MCF 10A (cell line): ENCODE results near the gene ICAM5. TPM values are rescaled to one million over a fixed set of nuclear protein-coding genes. Genes with fewer than 3 reads are reported as not detected.
"Not testable (repeated sequence)": the region's sequence is repeated elsewhere in the genome, so short reads cannot be mapped to it uniquely, and the experiment has no call there.

ENCODE experiments used
- Bru-seq: library from RNA; stranded (reverse); fragments of 400-500 nt; gene quantifications from one replicate; lab custom pipeline; 2021; lab: Mats Ljungman, UMichigan
- BruChase-seq, 2 experiments: library from RNA; stranded (reverse); fragments of 400-500 nt; gene quantifications; one replicate each; lab custom pipeline; 2021; lab: Mats Ljungman, UMichigan
- BruUV-seq: library from RNA; stranded (reverse); fragments of 400-500 nt; replicated peaks from 2 replicates; lab custom pipeline; 2021; lab: Mats Ljungman, UMichigan
- CTCF ChIA-PET: fragments of 300-600 bp; sonication (Branson Sonifier 250); formaldehyde crosslinking; extraction: SDS; loops from one replicate; lab custom pipeline; 2021; ENCODE audit warnings: antibody characterized with exemption, inconsistent platforms; lab: Yijun Ruan, JAX
- POLR2A ChIA-PET: fragments of 300-600, 350-650 bp; sonication (Branson Sonifier 250); formaldehyde crosslinking; extraction: SDS; loops from one replicate; lab custom pipeline; 2020; ENCODE audit warnings: antibody characterized with exemption, inconsistent platforms; lab: Yijun Ruan, JAX
- DNase-seq: peaks from one replicate; pipeline ENCODE4 v3.0.0-alpha.2; 2018; ENCODE audit not compliant: unreplicated experiment
- H3K27ac Mint-ChIP-seq: one replicate; pipeline ENCODE4 v1.8.0; 2022; ENCODE audit warnings: mild to moderate bottlenecking, low read depth, mixed read lengths; ENCODE audit not compliant: unreplicated experiment
- H3K27me3 Mint-ChIP-seq: one replicate; pipeline ENCODE4 v1.8.0; 2022; ENCODE audit warnings: mixed read lengths; ENCODE audit not compliant: insufficient read depth, unreplicated experiment
- H3K36me3 Mint-ChIP-seq: one replicate; pipeline ENCODE4 v1.8.0; 2022; ENCODE audit warnings: mild to moderate bottlenecking, moderate library complexity, mixed read lengths; ENCODE audit not compliant: insufficient read depth, unreplicated experiment
- H3K4me1 Mint-ChIP-seq: one replicate; pipeline ENCODE4 v1.8.0; 2022; ENCODE audit warnings: mixed read lengths; ENCODE audit not compliant: insufficient read depth, unreplicated experiment
- H3K4me3 Mint-ChIP-seq: one replicate; pipeline ENCODE4 v1.8.0; 2022; ENCODE audit warnings: mild to moderate bottlenecking, moderate library complexity, mixed read lengths; ENCODE audit not compliant: unreplicated experiment
- H3K9me3 Mint-ChIP-seq: one replicate; pipeline ENCODE4 v1.8.0; 2022; ENCODE audit warnings: mixed read lengths; ENCODE audit not compliant: unreplicated experiment
- CTCF ChIP-seq: fragments of 200-600 bp; IDR thresholded peaks from one replicate; pipeline ENCODE4 v1.8.0; 2022; ENCODE audit warnings: antibody characterized with exemption, mild to moderate bottlenecking; ENCODE audit not compliant: unreplicated experiment
- intact Hi-C: fragments of 100-400 bp; cut with micrococcal nuclease; formaldehyde crosslinking; loops from 2 replicates; pipeline ENCODE4 v1.14.1; 2022
- long read RNA-seq: library from polyadenylated mRNA; stranded (forward); transcript quantifications from one replicate; pipeline ENCODE4 v2.0.0, GENCODE V29; 2022
- total RNA-seq: library from RNA; stranded (reverse); gene quantifications from 2 replicates; pipeline ENCODE4 v1.2.3, GENCODE V29; 2022

Gene ICAM5
- total RNA-seq = 4.7 and 7.7 TPM in 2 replicates
- Bru-seq, nascent RNA = percentile 26 among the genes with signal in this experiment
- percentile 48 among the genes with signal in this experiment for BruChase-seq, experiment 1, labeled RNA remaining after a 6-hour chase
- percentile 41 among the genes with signal in this experiment for BruChase-seq, experiment 2, labeled RNA remaining after a 2-hour chase
- long read RNA-seq, partial matches to known transcripts = 3 of 6 reads
- long read RNA-seq, other reads (novel, unspliced or antisense) = 2 of 6 reads

GRCh38 chr19:10289836-10290356 lies at the start of gene ICAM5:
Gene ICAM5, plus strand, starts transcription at chr19:10289952. Its CDS starts 92 bp downstream, at chr19:10290044.
- H3K36me3 Mint-ChIP-seq = peaks cover 11% of the 10 kb centered on the region
- peaks cover 30% of the 10 kb centered on the region for H3K4me1 Mint-ChIP-seq
- TF ChIP-seq CTCF = no peak
- BruUV-seq = no TSS peak
- no peaks in the 10 kb centered on the region for H3K9me3 Mint-ChIP-seq
- peak within 1 kb of the TSS; percentile 83 for H3K27ac Mint-ChIP-seq
- no peaks in the 10 kb centered on the region for H3K27me3 Mint-ChIP-seq
- peak; percentile 52 for DNase-seq
- H3K4me3 Mint-ChIP-seq = peak within 1 kb of the TSS; percentile 79
- POLR2A ChIA-PET = interaction anchor here (0.6 to 1.3 kb wide), 4 partner anchors 25 to 836 kb away, joined by 3 to 5 read pairs (median 4); partner anchors contain the start of gene RAVER1
- CTCF ChIA-PET = interaction anchor here (1.1 to 1.3 kb wide), 2 partner anchors 12 to 45 kb away, joined by 4 read pairs; no protein-coding TSS in a partner anchor
- intact Hi-C loops = loop anchor here (1.0 to 2.0 kb wide), 2 partner anchors 43 to 92 kb away; partner anchors contain the start of gene RAVER1

- ChIA-PET CTCF (interaction anchor here (0.6 to 1.4 kb wide), 3 partner anchors 17 to 230 kb away, joined by 3 to 4 read pairs (median 4); no protein-coding TSS in a partner anchor), POLR2A (interaction anchor here (0.5 kb wide), 1 partner anchor 387 kb away, joined by 3 read pairs; no protein-coding TSS in a partner anchor)
These were observed 47.8 kb upstream of the ICAM5 start for GRCh38 chr19:10241826-10242449.

GRCh38 chr19:10243606-10244005 lies 46.1 kb upstream of the ICAM5 start:
- DNase-seq = no peak
- Mint-ChIP-seq H3K36me3 (peaks cover 6% of the 10 kb centered on the region), H3K27me3 (no peaks in the 10 kb centered on the region), H3K27ac (no peak overlapping the region), H3K4me3 (no peak overlapping the region), H3K9me3 (no peaks in the 10 kb centered on the region), H3K4me1 (no peaks in the 10 kb centered on the region)
- no peak for TF ChIP-seq CTCF
- CTCF ChIA-PET = no interaction called here
- no TSS peak for BruUV-seq
- intact Hi-C loops = no loop called here
- POLR2A ChIA-PET = no interaction called here

More at GRCh38 chr19:10241826-10242449, 47.8 kb upstream of the ICAM5 start:
- H3K36me3 Mint-ChIP-seq, H3K4me1 Mint-ChIP-seq, H3K9me3 Mint-ChIP-seq, DNase-seq, BruUV-seq, H3K27ac Mint-ChIP-seq, H3K4me3 Mint-ChIP-seq, intact Hi-C loops, H3K27me3 Mint-ChIP-seq: not testable (repeated sequence)

GRCh38 chr19:10245189-10245939 lies 44.4 kb upstream of the ICAM5 start:
- no peak overlapping the region for H3K27ac Mint-ChIP-seq
- DNase-seq = no peak
- ChIA-PET POLR2A (no interaction called here), CTCF (interaction anchor here (0.5 to 1.6 kb wide), 4 partner anchors 14 to 354 kb away, joined by 3 to 5 read pairs (median 4); no protein-coding TSS in a partner anchor)
- no peaks in the 10 kb centered on the region for H3K36me3 Mint-ChIP-seq
- no peak overlapping the region for H3K4me3 Mint-ChIP-seq
- no peaks in the 10 kb centered on the region for H3K9me3 Mint-ChIP-seq
- TF ChIP-seq CTCF = no peak
- no TSS peak for BruUV-seq
- intact Hi-C loops = no loop called here
- no peaks in the 10 kb centered on the region for H3K27me3 Mint-ChIP-seq
- H3K4me1 Mint-ChIP-seq = no peaks in the 10 kb centered on the region
